ENCODE results near the gene MAP3K3.

DNA sequence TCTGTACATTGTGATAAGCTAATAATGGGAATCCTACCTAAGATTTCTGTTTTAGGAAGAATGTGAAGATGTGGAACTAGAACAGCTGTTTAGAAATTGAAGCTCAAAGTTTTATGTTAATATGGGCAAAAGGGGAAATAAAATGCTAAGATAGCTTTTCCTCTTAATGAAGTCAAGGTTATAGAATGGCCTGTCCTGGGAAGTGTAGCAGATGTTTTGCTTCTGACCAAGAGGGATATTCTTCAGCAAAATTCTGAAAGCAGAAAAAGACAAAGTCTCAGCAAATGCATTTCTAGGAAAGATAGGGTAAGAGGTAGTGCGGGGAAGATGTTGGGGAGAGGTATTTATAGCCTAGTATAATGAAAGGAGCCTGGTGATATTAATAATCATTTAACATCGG, 13.1 kb downstream of the MAP3K3 start:
- TF ChIP-seq, protein P1, sequence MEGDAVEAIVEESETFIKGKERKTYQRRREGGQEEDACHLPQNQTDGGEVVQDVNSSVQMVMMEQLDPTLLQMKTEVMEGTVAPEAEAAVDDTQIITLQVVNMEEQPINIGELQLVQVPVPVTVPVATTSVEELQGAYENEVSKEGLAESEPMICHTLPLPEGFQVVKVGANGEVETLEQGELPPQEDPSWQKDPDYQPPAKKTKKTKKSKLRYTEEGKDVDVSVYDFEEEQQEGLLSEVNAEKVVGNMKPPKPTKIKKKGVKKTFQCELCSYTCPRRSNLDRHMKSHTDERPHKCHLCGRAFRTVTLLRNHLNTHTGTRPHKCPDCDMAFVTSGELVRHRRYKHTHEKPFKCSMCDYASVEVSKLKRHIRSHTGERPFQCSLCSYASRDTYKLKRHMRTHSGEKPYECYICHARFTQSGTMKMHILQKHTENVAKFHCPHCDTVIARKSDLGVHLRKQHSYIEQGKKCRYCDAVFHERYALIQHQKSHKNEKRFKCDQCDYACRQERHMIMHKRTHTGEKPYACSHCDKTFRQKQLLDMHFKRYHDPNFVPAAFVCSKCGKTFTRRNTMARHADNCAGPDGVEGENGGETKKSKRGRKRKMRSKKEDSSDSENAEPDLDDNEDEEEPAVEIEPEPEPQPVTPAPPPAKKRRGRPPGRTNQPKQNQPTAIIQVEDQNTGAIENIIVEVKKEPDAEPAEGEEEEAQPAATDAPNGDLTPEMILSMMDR (IDR thresholded peaks at IDR 0.05; ENCODE audit: borderline replicate concordance, extremely low read depth, low read length, poor library complexity, severe bottlenecking), result no peak
- no peak for TF ChIP-seq EZH2 (IDR thresholded peaks at IDR 0.05; ENCODE audit: borderline replicate concordance, low read depth, low read length, severe bottlenecking)

Data from DND-41 (cell line).